Jurkat, Clone E6-1 (cell line): ENCODE results near the gene FIGNL2.

ENCODE experiments used
- DNase-seq: peaks from one replicate; pipeline ENCODE4 v3.0.0-alpha.2; 2011; ENCODE audit warnings: low read depth, low spot score
- H3K4me3 ChIP-seq: 2 replicates; pipeline ENCODE4 v1.5.1; 2011; ENCODE audit warnings: mild to moderate bottlenecking, low read length, control low read depth, moderate library complexity

Gene FIGNL2

GRCh38 chr12:51822261-51822616 lies 26.3 kb downstream of the FIGNL2 start:
- no peak for DNase-seq
- H3K4me3 ChIP-seq = peak overlapping the region; percentile 78

DNA sequence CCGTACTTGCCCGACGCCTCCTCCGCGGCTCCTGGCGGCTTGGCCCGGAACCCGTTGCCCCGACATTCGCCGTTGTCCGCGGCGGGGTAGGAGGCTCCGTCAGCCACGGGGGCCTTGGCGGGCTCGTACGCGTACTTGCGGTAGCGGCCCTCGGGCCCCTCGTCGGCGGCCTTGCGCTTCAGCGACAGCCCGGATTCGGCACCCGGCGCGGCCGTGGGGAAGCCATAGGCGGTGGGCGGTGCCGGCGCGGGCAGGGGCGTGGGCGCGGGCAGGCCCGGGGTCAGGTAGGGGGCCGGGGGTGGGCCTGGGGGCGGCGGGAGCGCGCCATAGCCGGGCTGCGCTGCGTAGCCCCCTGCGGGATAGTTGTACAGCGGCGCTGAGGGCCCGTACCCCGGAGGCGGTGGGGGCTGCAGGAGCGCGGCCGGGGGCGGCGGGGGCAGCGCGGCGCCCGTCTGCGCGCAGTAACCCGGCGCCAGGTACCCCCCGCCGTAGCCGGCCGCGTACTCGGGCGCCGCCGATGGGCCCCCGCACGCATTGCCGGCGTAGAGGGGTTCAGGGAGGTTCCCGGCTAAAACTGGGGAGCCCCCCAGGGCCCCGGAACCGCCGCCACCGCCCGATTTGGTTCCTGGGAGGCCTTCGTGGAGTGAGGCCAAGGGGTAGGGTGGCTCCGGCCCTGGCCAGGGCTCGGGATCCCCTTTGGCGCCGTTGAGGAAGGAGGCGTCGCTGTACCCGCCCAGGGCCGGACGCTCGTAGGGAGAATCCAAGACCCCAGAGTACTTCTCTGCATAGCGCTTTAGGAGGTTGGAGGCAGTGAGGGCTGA lies 26.9 kb downstream of the FIGNL2 start:
- DNase-seq = no peak
- H3K4me3 ChIP-seq = peak overlapping the region; percentile 78

DNA sequence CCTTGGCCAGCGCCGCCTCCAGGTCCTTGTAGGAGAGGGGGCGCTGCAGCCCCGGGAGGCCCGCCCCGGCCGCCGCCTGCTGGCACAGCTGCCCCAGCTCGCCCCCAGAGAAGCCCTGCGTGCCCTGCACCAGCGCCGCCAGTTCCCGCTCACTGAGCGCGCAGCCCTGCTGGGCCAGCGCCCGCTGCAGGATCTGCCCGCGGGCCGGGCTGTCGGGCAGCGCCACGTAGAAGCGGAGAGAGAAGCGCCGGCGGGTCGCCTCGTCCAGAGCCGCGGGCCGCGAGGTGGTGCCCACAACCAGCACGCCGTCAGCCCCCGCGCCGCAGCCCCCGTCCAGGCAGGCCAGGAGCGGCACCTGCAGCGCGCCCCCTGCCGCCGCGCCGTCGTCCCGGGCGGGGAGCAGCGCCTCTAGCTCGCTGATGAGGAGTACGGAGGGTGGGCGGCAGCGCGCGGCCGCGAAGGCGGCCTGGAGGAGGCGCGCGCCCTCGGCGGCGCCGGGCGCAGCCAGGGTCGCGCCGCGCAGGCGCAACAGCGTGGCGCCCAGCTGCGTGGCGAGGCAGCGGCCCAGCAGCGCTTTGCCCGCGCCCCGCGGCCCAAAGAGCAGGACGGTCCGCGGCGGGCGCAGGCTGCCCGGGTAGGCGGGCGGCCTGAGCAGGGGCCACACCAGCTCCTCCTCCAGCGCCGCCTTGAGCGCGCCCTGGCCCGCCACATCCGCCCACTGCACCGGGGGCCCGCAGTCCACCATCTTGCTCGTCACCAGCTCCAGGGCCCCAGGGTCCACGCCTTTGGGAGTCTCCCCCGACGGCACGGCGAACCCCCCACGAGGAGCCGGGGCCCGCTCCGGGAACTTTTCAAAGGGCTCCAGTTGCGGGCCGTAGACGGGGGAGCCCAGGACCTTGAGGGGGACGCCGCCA lies 27.7 kb downstream of the FIGNL2 start:
- peak overlapping the region; percentile 78 for H3K4me3 ChIP-seq
- peak; percentile 79 for DNase-seq

GRCh38 chr12:51819736-51820525 lies 28.6 kb downstream of the FIGNL2 start:
- H3K4me3 ChIP-seq = peak overlapping the region; percentile 60
- DNase-seq = no peak

GRCh38 chr12:51818566-51819300 lies 29.8 kb downstream of the FIGNL2 start:
- H3K4me3 ChIP-seq = no peak overlapping the region
- DNase-seq = no peak

GRCh38 chr12:51818086-51818485 lies 30.4 kb downstream of the FIGNL2 start:
- DNase-seq = no peak
- H3K4me3 ChIP-seq = no peak overlapping the region

GRCh38 chr12:51817027-51817953 lies 31.2 kb downstream of the FIGNL2 start:
- no peak for DNase-seq
- H3K4me3 ChIP-seq = no peak overlapping the region

- DNase-seq = no peak
- H3K4me3 ChIP-seq = no peak overlapping the region
Measured at GRCh38 chr12:51815571-51815970, 32.9 kb downstream of the FIGNL2 start.

- no peak for DNase-seq
- no peak overlapping the region for H3K4me3 ChIP-seq
Measured at GRCh38 chr12:51814311-51815088, 34.0 kb downstream of the FIGNL2 start.

GRCh38 chr12:51813931-51814310 lies 34.6 kb downstream of the FIGNL2 start:
- no peak overlapping the region for H3K4me3 ChIP-seq
- DNase-seq = no peak

DNA sequence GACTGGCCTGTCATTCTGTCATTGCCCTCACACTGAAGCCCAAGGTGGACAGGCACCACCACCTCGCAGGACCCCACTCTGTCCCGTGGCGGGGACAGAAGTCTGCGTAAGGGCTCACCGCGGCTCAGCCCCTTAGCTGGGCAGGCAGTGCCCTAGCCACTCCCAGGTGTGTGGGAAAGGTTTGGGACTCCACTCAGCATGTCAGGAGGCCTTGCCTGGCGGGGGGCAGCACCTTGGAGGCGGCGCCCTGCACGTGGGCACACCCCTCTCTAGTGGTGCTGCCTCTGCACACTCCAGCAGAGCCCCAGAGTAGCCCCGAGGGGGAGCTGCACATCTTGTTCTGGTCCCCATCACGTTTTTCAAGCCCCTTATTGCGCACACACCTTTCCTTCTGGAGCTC lies 35.6 kb downstream of the FIGNL2 start:
- DNase-seq = no peak

GRCh38 chr12:51811203-51812202 lies 37.0 kb downstream of the FIGNL2 start:
- DNase-seq = no peak
- H3K4me3 ChIP-seq = no peak overlapping the region

More for the DNA sequence above, 35.6 kb downstream of the FIGNL2 start:
- H3K4me3 ChIP-seq = no peak overlapping the region

DNA sequence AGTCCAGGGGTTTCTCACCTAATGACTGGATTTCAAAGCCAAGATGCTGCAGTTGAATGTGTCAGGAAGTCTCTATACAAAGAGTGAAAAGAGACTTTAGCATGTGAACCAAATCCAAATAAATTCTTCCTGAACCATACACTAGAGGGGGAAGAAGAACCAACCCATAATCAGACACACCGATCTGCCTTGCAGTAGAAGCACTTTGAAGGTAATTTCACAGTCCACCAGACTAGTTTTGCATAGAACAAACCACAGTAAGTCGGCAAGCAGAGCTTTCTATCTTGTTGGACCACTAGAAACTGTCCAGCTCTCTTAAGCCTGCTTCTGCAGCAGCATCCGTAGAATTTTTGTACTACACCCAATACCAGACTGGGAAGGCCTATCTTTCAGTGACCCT lies 39.3 kb downstream of the FIGNL2 start:
- H3K4me3 ChIP-seq = no peak overlapping the region
- no peak for DNase-seq

GRCh38 chr12:51806896-51807295 lies 41.6 kb downstream of the FIGNL2 start:
- no peak overlapping the region for H3K4me3 ChIP-seq
- DNase-seq = no peak

- no peak for DNase-seq
- no peak overlapping the region for H3K4me3 ChIP-seq
Measured at GRCh38 chr12:51801027-51801426, 47.5 kb downstream of the FIGNL2 start.

DNA sequence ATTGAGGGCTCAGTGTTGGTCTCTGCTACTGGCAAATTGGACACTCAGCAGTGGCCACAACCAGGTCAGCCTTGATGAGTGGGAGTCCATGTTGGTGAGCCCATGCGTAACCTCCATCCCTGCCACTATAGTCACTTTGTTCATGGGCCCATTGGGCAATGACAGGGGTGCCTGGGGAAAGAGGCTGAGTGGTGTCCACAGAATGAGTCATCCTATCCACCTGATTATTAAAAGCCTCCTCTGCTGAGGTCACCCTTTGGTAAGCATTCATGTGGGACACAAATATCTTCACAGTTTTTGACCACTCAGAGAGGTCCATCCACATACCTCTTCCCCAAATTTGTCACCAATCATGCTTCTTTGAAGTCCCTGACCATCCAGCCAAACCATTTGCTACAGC lies 50.0 kb downstream of the FIGNL2 start:
- no peak overlapping the region for H3K4me3 ChIP-seq
- no peak for DNase-seq
